GM18861 (cell line): ENCODE results near the gene SPATA31A7.
"Not testable (repeated sequence)": the region's sequence is repeated elsewhere in the genome, so short reads cannot be mapped to it uniquely, and the experiment has no call there.

Source experiments
- ATAC-seq: cut with Tn5 transposase; IDR thresholded peaks from one replicate; pipeline ENCODE4 v1.9.1; 2021; ENCODE audit not compliant: unreplicated experiment

SPATA31A7 gene

GRCh38 chr9:61189736-61190135 lies at the start of gene SPATA31A7:
Gene SPATA31A7 (plus strand): TSS chr9:61190036. CDS start chr9:61190065, 29 bp downstream.
- ATAC-seq: not testable (repeated sequence)

DNA sequence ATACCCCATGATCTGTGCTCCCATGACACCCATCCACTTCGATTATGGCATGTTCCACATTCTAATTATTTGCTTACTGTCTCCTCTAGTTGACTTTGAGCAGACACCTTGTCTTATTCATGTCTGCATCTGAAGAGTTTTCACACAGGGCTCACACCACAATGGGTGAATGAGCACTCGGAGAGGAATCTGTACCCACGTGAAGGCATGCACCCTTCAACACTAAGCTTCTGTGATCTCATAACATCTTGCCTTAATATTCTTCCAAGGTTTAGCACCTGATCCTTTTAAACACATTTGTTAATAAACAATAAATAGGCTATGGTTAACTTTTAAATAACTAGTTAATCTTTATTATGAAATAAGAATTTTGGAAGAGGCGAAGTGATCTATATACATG lies 36.6 kb downstream of the SPATA31A7 start:
- not testable (repeated sequence) for ATAC-seq
